Epithelial cell of prostate (primary cell): ENCODE measurements around the gene YPEL3.
"Not testable (repeated sequence)": the region's sequence is repeated elsewhere in the genome, so short reads cannot be mapped to it uniquely, and the experiment has no call there.

ENCODE experiments used
- DNase-seq: peaks from one replicate; pipeline ENCODE4 v3.0.0-alpha.2; 2011; ENCODE audit warnings: low read depth, low spot score
- H3K27ac ChIP-seq: fragments of 450-650 bp; 2 replicates; pipeline ENCODE4 v1.5.1; 2017; ENCODE audit warnings: mild to moderate bottlenecking

Gene YPEL3

GRCh38 chr16:30119428-30119827, 23.4 kb upstream of the YPEL3 start:
- no peak for DNase-seq
- H3K27ac ChIP-seq: no peak overlapping the region

GRCh38 chr16:30117768-30118167, 21.8 kb upstream of the YPEL3 start:
- DNase-seq: no peak
- H3K27ac ChIP-seq: no peak overlapping the region

GRCh38 chr16:30116291-30117207, 20.5 kb upstream of the YPEL3 start:
- H3K27ac ChIP-seq: peak overlapping the region; percentile 52
- no peak for DNase-seq

- peak overlapping the region; percentile 52 for H3K27ac ChIP-seq
- DNase-seq: no peak
These were observed 19.2 kb upstream of the YPEL3 start for GRCh38 chr16:30115238-30115637.

GRCh38 chr16:30114833-30115232, 18.8 kb upstream of the YPEL3 start:
- peak overlapping the region; percentile 52 for H3K27ac ChIP-seq
- not testable (repeated sequence) for DNase-seq

GRCh38 chr16:30114411-30114810, 18.4 kb upstream of the YPEL3 start:
- H3K27ac ChIP-seq: peak overlapping the region; percentile 52
- DNase-seq: no peak

GRCh38 chr16:30113711-30114333, 17.8 kb upstream of the YPEL3 start:
- DNase-seq: no peak
- peak overlapping the region; percentile 52 for H3K27ac ChIP-seq

- DNase-seq: no peak
- peak within 1 kb of the TSS; percentile 52 for H3K27ac ChIP-seq
These were observed 17.2 kb upstream of the YPEL3 start, which contains the start of gene GDPD3 for GRCh38 chr16:30113031-30113710. GDPD3 (minus strand) TSS chr16:30113537; CDS start chr16:30113478, 59 bp downstream.

GRCh38 chr16:30112197-30113030, 16.4 kb upstream of the YPEL3 start:
- no peak for DNase-seq

GRCh38 chr16:30110661-30111060, 14.6 kb upstream of the YPEL3 start:
- no peak overlapping the region for H3K27ac ChIP-seq
- no peak for DNase-seq

More at GRCh38 chr16:30112197-30113030, 16.4 kb upstream of the YPEL3 start:
- H3K27ac ChIP-seq: peak overlapping the region; percentile 52

- DNase-seq: no peak
- H3K27ac ChIP-seq: no peak overlapping the region
These were observed 12.2 kb upstream of the YPEL3 start for GRCh38 chr16:30108059-30108850.

- peak overlapping the region; percentile 47 for H3K27ac ChIP-seq
- DNase-seq: no peak
These were observed 8.5 kb upstream of the YPEL3 start for GRCh38 chr16:30104492-30104891.

- H3K27ac ChIP-seq: peak overlapping the region; percentile 47
- no peak for DNase-seq
These were observed 8.1 kb upstream of the YPEL3 start for GRCh38 chr16:30104090-30104489.

GRCh38 chr16:30096862-30097563, 1.0 kb upstream of the YPEL3 start:
- no peak for DNase-seq
- peak overlapping the region; percentile 65 for H3K27ac ChIP-seq

GRCh38 chr16:30095166-30096078, 591 bp downstream of the YPEL3 start:
- peak overlapping the region; percentile 65 for H3K27ac ChIP-seq
- DNase-seq: no peak

GRCh38 chr16:30094541-30095165, 1.4 kb downstream of the YPEL3 start:
- no peak overlapping the region for H3K27ac ChIP-seq
- no peak for DNase-seq

GRCh38 chr16:30092373-30093010, 3.5 kb downstream of the YPEL3 start:
- DNase-seq: no peak
- H3K27ac ChIP-seq: peak overlapping the region; percentile 95
